ENCODE data around the gene SENP8.
A peak's percentile ranks its signal among the peaks of the same experiment; 100 is the strongest.
"Not testable (repeated sequence)": the region's sequence is repeated elsewhere in the genome, so short reads cannot be mapped to it uniquely, and the experiment has no call there.

SENP8 gene

DNA sequence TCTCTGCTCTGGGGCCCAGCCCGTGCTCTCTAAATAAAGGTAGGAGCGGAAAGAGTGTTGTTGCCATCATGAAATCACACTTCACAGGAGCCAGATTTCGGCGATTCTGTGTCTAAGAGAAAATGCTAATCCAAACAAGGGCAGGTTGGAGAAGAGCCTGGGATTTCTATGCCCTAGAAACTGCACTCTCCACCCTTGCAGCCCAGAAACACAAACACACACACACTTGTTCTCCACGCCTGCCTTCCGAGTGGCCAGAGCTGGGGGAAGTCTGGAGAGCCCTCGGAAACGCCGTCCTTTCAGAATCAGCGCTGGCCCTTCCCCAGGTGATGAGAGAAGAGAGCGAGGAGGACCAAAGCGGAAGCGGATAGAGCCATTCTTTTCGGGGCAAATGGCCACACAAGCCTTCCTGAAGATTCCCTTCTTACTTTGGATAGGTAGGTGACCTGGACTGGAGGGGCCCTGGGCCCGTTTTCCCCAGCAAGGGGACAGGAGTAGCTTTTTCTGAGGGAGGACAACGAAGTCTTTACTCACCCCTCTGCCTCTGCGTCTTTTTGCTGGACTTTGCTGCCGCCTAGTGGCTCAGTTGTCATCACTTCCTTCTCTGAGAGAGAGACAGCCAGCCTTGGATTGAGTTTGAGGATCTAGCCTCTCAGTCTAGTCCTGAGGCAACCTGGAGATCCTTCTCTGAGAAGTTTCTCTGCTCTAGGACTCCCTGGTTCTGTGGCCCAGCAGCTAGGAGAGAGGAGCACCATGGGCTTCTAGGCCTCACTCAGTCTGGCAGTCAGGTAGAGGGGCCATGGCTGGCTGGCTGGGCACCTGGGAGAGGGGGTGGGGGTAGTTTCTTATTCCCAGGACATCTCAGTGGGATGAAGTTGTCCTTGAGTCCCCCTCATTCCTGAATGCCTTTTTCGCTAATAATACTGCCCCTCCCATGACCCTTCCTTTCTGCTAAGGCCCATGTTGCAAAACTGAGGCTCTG is 37.7 kb downstream of the SENP8 start:
- DNase-seq (ENCODE audit: low spot score) = peak; percentile 77

DNA sequence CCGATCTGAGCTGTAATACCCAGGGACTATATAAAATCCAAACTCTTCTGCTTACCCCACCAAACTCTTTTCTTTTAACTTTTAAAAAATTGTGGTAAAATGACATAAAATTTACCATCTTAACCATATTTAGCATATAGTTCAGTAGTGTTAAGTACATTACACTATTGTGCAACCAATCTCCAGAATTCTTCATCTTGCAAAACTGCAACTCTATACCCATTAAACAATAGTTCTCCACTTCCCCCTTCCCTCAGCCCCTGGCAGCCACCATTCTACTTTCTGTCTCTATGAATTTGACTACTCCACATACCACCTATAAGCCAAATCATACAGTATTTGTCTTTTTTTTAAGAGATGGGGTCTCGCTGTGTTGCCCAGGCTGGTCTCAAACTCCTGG is 38.7 kb downstream of the SENP8 start:
- no peak for DNase-seq (ENCODE audit: low spot score)

DNA sequence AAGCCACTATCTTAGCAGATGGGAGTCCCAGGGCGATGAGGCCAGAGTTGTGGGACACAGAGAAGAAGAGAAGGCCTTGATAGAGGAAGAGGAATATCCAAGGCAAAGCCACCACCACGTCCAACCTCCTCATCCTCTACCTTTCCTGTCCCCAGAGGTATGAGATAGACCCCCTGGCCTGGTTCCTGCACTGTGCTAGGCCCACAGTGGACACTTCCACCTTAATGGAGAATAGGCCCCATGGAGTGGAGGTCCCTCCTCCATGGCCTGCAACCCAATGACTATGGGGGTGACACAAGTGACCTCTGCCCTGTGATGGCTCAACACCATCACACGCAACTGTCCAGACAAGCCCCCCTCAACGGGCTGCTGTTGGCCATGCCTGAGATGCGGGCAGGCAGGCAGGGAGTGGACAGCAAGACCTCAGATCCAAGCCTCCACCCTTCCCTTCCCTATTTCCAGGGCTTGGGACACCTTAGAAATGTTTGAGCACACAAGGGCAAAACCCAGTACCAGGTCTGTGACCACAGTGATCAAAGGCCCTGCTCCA is 42.6 kb downstream of the SENP8 start:
- DNase-seq (ENCODE audit: low spot score) = no peak

DNA sequence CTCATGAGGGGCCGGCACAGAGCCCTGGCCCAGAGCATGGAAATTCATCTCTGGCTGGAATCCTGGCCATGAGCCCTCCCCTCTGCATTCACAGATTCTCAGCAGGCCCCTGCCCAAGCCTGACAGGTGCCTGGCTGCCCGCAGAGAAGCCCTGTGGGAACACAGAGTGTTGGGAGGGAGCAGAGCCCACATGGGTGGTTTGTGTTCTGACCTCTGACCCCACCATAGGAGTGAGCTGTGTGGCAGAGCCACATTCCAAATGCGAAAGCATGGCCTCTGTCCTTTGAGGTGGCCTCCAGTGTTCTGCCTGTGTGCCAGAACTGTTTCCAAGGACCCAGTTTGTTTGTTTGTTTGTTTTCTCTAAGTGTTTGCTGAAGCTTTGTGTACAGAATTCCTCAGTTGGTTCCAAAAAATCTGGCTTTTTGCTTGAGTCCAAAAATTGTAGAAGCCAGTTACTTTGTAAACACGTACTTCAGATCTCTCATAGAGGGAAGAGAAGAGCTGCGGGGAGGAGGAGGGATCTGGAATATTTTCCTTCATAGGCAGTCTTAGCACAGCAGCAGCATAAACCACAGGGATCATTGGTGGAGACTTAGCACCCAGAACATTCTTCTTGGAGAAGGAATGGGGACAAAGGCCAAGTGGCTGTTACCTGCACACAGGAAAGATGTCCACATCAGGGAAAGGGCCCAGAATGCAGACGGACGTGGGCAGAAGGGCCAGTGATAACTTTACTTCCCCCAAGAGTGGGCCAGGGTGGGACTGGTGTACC is 43.3 kb downstream of the SENP8 start:
- no peak for DNase-seq (ENCODE audit: low spot score)

DNA sequence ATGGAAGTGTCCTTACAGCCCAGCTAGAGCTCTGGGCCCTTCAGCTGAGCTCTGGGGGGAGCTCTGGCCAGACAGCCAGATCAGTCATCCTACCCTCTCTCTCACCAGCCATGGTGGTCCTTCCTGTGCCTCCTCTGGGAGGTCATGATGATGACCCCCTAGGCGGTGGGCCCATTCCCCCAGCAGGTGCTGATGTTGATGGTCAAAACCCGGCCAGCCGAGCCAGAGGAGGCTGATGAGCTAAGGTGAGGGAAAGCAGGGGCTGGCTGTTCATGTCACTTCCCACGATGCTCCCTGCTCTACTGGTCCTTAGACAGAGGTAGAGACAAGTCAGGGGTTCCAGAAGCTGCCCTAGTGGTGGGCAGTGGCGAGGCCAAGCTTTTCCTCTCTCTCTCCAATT is 44.4 kb downstream of the SENP8 start:
- no peak for DNase-seq (ENCODE audit: low spot score)

DNA sequence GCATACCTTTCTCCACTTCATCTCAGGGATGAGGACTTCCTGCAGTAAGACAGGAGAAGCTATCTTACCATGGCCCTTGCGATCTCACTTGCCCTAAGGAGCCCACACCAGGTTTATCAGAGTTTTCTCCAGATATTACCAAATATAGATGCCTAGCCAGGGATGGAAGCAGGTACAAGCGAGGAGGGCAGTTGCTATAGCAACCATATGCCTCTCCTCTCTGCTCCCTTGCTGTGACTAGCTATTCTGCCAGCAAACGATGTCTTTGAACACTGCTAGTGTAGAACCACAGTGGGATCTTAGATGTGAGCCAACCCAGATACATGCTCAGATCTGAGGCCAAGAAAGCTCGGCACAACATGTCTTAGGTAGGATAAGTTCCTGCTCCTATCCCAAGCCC is 45.5 kb downstream of the SENP8 start:
- no peak for DNase-seq (ENCODE audit: low spot score)

DNA sequence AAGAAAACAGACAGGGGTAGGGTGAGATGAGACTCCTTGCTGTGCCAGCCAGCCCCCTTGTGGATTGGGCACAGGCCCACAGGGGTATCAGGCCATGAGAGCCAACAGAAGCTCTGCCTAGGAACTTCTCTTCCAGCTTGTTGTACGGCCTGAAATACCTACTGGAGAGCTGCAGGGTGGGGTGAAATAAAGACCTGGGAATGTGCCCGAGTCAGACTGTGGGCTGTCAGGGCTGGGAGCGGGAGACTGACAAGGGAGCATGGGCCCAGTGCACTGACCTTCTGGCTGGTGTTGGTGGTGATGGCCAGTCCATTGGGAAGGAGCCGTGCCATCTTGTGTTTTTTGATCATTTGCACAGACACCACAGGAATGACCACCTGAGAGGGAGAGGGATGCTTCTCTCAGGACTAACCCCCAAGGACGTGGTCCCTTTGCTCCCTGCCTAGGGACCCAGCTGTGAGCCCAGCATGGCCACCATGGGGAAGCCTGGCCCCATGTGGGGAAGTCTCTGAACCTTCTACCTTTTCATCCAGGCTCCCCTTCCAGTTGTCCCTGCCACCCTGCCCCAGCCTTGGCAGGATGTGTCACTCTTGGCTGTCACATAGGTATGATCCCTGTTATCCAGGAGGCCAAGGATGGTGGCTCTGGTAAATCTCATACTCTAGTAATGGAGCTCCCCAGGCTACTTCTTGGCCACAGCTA is 48.7 kb downstream of the SENP8 start:
- DNase-seq (ENCODE audit: low spot score) = no peak

DNA sequence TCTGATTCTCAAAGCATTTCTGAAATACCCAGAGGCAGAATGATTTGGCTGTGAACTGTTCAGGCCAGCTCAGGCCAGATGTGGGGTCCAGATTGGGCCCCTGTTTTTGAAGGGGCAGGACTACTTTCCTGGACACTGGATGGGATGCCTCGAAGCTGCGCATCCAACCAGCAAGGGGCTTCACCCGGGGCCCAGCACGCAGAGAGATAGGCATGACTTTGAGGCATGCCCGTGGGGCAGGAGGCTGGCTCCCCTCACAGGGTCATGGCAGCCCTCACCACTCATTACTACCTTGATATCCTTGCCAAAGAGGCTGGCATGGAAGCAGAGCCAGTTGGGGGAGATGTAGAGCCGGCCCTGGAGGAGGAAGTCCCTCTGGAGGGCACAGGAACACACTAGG is 49.2 kb downstream of the SENP8 start:
- DNase-seq (ENCODE audit: low spot score) = no peak

DNA sequence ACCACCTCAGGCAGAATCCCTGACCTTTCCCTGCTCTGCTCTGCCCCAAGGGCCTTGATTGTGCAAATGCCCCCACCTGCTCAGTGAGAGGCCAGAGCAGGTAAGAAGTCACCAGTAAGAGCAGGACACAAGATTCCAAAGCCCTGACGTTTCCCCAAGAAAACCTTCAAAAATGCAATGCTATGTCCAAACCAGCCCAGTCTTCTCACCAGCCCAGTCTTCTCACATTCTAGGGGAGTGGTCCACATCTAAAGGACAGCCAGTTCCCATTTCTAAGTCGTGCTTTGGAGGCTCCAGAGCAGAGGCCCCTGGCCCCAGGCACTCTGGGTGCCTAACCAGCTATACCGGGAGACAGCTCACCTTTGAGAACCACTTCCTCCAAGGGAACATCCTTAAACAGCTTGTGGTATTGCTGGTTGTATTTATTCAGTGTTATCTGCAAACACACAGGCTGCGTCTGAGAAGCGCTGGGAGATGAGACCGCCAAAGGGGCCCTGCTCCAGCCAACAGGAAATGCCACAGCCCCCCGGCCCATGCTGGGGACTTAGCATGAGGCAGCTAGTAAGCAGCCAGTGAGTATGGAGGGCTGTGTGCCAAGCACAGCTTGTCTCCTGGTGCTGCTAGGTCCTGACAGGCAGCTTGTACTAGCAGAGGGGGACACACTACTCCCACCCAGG is 50.1 kb downstream of the SENP8 start:
- no peak for DNase-seq (ENCODE audit: low spot score)

DNA sequence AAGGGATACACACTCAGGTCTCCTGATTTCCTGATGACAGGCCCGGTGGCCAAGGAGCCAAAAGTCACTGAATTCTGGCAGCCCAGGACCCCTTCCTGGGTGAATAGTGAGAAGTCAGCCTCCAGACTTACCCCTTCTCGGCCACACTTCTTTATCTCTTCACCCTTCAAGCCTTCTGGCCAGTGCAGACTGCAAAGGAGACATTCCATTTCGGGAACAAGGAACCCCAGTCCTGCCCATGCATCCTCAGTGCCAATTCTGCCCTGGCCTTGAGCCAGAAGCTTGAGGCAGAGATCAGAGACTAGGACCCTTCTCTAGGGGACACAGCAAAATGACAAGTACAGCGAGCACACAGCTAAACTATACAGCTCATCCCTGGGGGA is 50.6 kb downstream of the SENP8 start:
- DNase-seq (ENCODE audit: low spot score) = no peak

DNA sequence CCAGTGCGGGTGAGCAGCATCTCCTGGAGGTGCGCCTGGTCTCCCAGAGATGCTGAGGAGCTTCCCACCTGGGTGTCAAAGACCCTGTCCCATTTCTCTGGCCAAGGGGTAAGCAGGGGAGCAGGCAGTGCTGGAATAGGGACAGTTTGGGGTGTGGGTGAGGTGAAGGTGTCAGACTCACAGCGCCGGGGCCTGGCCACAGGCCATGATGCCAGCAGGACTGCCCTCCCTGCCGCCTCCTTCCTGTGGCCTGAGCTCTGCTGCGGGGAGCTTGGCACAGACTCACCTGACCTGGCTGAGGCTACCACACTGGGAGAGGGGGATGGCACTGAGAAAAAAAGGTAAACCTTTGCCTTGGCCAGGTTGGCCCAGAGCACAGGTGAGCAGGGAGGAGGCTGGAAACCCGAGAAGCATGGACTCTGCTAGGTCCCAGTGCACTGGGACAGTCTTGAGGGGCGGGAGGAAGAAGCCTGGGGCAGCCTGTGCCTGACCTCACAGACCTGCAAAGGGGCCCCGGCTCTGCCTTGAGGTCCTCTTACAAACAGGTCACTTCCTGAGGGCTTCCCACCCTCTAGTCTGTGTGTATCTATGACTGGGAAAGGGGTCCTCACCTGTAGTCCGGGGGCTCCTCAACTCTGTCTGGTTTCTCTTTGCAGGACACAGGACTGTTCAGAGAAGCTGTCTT is 51.2 kb downstream of the SENP8 start:
- no peak for DNase-seq (ENCODE audit: low spot score)

DNA sequence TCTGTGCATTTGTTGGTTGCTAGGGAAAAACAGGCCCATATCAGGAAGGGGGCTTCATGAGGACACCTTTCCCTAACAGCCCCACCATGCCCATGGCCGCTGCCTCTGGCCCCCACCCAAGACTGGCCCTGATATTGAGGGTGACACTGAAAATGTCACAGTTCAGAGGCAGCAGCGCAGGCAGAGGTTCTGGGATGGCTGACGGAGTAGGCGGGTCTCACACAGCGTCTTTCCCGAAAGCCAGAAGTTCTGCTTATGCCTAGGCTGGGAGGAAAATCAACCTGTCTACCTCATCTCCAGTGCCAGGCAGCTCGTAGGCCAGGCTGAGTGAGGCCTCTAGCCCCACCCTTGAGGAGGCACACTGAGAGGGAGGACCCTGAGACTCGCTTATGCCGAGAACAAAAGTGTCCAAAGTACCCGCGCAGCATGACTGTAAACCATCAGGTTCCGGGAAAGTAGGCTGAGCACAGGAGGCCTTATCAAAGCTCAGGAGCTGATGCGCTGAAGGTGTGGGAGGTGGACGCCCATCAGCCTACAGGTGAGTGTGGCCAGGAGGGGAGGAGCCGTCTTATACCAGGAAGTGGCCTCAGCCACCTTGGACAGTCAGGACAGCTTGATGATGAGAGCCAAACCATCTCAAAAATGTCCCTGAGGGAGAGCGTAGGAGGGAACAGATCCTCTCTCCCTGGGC is 51.9 kb downstream of the SENP8 start:
- DNase-seq (ENCODE audit: low spot score) = no peak

DNA sequence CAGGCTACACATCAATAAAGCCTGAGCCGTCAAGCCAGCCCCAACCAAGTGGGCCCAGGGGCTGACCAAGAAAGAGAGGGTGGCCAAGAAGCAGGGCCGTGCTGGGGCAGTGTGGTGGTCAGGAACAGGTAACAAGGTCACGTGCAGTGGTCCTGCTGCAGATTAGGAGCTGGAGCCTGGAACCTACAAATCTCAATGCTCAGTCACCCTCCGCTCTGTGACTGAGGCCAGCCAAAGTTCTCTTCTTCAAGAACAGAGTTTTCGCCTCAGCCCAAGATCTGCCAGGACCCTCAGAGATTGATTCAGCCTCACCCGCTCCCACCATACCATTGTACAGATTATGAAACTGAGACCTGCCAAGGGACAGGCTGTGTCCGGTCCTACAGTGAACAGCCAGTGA is 52.5 kb downstream of the SENP8 start:
- no peak for DNase-seq (ENCODE audit: low spot score)

DNA sequence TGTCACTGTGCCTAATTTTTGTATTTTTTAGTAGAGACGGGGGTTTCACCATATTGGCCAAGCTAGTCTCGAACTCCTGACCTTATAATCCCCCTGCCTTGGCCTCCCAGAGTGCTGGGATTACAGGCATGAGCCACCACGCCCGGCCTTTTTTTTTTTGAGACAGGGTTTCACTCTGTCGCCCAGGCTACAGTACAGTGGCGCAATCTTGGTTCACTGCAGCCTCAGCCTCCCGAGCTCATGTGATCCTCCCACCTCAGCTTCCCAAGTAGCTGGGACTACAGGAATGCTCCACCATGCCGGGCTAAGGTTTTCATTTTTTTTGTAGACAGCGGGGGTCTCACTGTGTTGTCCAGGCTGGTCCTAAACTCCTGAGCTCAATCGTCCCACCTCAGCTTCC is 53.8 kb downstream of the SENP8 start:
- DNase-seq (ENCODE audit: low spot score) = not testable (repeated sequence)

DNA sequence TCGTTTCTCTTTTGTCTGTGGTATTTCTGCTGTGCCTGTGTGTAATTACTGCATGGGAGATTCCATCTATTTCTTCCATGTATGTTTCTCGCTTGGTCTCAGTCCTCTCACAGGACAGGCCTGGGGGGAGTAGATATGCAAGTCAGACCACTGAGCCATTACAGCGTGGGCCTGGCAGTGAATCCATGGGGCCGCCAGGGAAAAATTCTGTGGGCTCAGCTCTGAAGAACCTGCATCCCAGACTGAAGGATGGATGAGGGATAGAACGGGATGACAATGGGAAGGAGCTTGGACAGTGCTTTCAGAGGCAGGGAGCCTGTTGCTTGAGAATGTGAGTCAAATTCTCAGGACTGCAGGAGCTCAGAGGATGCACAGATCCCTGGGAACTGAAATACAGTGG is 54.6 kb downstream of the SENP8 start:
- DNase-seq (ENCODE audit: low spot score) = no peak

DNA sequence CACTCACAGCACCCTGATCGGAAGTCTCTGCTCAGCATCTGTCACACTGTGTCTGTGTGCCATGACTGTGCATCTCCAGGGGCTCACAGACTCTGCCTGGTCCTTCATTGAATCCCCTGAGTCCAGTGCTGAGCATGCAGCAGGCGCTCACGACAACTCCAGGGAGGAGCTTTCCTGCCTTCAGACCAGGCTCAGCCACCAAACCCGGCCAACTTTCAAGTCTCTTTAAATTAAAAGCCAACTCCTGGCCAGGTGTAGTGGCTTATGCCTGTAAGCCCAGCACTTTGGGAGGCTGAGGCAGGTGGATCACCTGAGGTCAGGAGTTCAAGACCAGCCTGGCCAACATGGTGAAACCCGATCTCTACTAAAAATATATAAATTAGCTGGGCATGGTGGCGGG is 55.2 kb downstream of the SENP8 start:
- no peak for DNase-seq (ENCODE audit: low spot score)

DNA sequence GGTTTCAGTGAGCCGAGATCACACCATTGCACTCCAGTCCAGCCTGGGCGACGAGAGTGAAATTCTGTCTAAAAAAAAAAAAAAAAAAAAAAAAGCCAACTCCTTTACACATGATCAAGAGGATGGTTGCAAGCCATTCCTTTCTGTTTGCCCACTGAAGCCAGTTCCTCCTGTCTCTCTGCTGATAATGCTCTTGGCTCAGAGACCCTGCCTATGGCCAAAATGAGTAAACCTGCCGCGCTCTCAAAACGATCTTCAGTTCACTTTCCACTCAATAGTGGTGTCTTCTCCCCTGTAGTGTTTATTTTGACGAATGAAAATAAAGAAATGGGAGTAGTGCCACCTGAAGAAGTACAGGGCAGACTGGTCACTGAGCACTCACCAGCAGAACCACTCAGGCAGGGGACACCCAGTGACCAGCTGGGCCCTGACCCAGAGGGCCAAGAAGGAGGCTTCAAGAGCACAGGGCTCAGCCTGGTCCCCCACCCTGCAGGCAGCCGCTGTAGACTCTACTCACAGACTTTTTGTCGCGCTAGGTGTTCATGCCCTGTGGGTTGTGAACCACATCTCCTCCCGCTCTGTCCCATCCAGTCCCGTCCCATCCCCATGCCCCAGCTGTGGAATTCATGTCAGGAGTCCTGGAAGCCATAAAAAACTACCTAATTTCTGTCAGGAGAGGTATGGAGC is 55.8 kb downstream of the SENP8 start:
- no peak for DNase-seq (ENCODE audit: low spot score)

DNA sequence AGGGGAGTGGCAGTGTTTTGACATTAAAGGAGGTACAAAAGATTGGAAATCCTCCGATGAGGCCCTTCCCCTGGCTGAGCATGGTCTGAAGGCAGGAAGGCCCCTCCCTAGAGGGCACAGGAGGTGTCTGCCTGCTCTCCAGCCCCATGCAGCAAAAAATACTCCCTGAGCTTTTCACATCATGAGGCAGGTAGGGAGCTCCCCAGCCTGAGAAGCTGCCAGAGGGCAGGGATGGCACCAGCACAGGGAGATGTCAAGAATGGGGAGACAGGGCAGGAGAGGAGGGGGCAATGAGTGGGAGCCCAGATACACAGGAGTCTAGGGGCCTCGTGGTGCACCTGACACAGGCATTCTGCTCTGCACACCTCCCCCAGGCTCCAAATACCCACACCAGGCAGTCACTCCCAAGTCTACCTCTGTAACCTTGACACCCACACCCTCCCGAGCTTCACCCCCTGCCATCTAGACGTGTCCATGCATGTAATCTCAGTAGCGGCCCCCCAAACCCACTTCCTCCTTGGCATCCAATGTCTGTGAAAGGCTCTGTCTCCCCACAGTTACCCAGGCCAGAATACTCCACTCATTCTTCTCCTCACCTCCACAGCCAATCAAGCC is 56.5 kb downstream of the SENP8 start:
- DNase-seq (ENCODE audit: low spot score) = no peak

All from kidney capillary endothelial cell (primary cell).